Kidney epithelial cell (primary cell): ENCODE data around the gene RBMX. TPM values are rescaled to one million over a fixed set of nuclear protein-coding genes. Genes with fewer than 3 reads are reported as not detected.

Experiments
- DNase-seq: peaks from one replicate; pipeline ENCODE4 v3.0.0-alpha.2; 2010; ENCODE audit warnings: low read depth
- H3K27me3 ChIP-seq: 2 replicates; pipeline ENCODE4 v1.6.0; 2011; ENCODE audit warnings: low read length; ENCODE audit not compliant: control insufficient read depth, insufficient read depth
- H3K36me3 ChIP-seq: 2 replicates; pipeline ENCODE4 v1.5.1; 2011; ENCODE audit warnings: low read length; ENCODE audit not compliant: control insufficient read depth, insufficient read depth
- H3K4me3 ChIP-seq: 2 replicates; pipeline ENCODE4 v1.5.1; 2011; ENCODE audit warnings: low read depth, mild to moderate bottlenecking, control low read depth, low read length
- CTCF ChIP-seq: IDR thresholded peaks from 2 replicates; pipeline ENCODE4 v1.5.1; 2011; ENCODE audit warnings: mild to moderate bottlenecking, moderate library complexity, low read length, control low read depth, inconsistent platforms; ENCODE audit not compliant: insufficient read depth, poor library complexity, severe bottlenecking
- total RNA-seq: library from RNA; depleted of rRNA; stranded (reverse); fragments of >200 nt; gene quantifications from 2 replicates; pipeline ENCODE4 v1.2.3, GENCODE V29; 2015

Gene RBMX
- total RNA-seq, 1 donor from 2014 or later = 338 TPM

GRCh38 chrX:136827026-136827425 is 53.5 kb downstream of the RBMX start:
- Histone ChIP-seq H3K4me3 (no peak overlapping the region), H3K36me3 (no peaks in the 10 kb centered on the region), H3K27me3 (no peaks in the 10 kb centered on the region)
- no peak for DNase-seq
- TF ChIP-seq CTCF = no peak

DNA sequence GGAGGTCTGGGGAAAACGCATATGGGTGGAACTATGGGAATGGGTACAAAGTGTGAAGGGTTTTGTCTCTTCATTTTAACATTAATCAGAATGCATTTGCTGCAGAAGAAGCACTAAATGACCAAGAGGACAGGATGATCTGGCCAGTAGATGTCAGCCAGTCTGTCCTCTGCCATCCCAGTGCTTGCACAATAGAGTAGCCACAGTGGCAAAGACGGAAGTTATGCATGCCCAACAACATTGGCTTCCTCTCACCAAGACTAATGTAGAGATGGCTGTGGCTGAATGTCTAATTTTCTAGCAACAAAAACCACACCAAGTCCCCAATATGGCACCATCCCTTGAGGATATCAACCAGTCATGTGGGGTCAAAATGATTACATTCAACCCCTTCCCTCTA is 54.8 kb downstream of the RBMX start:
- Histone ChIP-seq H3K36me3 (no peaks in the 10 kb centered on the region), H3K27me3 (no peaks in the 10 kb centered on the region), H3K4me3 (no peak overlapping the region)
- TF ChIP-seq CTCF = no peak
- DNase-seq = no peak

Other genes starting within 250 kb of the RBMX start
- gene CD40LG, start 232.6 kb downstream of the RBMX start, total RNA-seq = not detected in 2 replicates
- 0.82 and 1.6 TPM in 2 replicates for gene ARHGEF6, start 99.8 kb downstream of the RBMX start, total RNA-seq
- not detected in 2 replicates for gene GPR101, start 153.3 kb upstream of the RBMX start, total RNA-seq